HG03196 (cell line): ENCODE data around the gene FAM161B.
"Not testable (repeated sequence)": the region's sequence is repeated elsewhere in the genome, so short reads cannot be mapped to it uniquely, and the experiment has no call there.

Experiments
- ATAC-seq: cut with Tn5 transposase; IDR thresholded peaks from one replicate; pipeline ENCODE4 v1.9.1; 2021; ENCODE audit not compliant: unreplicated experiment

Gene FAM161B

DNA sequence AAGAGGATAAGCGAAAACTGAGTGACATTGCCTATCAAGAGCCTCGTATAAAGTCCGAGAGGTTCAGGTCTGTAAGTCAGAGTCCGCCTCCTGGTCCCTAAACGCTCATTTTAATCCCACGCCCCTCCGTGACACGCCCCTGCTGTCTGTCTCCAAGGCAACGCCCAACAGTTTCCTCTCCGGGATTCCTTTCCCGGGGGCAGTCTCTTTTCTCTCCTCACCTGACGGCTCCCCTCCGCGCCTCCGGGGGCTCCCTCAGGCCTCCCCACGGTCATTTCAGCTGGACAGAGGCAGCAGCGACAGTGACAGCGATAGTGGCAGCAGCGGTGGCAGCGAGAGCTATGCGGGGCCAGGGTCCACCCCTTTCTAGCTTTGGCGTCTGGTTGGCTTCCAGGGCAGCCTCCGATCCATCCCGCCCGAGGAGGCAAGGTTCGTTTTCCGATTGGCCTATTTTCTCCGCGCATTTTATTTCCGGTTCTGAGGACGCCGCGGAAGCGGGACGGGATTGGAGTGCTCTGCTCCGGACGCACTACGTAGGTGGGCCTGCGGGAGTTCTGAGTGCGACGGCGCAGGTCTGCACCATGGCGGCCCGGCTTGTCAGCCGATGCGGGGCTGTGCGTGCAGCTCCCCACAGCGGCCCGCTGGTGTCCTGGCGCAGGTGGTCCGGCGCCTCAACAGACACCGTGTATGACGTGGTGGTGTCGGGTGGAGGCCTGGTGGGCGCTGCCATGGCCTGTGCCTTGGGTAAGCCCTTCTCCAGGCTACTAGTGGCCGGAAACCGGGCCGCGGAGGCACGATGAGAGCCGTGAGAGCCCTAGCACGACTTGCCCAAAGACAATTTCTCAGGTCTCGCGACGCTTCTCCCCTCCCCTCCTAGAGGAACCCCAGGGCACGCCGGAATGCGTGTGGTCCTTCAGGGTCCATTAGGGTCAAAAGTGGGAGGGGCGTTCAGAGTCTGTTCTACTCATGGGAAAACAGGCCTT, at the start of gene FAM161B, which contains the start of gene COQ6:
Gene FAM161B, minus strand, starts transcription at position 343 of the 983 bp plus-strand sequence. Its CDS starts 68 bp downstream, at position 275.
Gene COQ6, plus strand, starts transcription at position 551 of the 983 bp plus-strand sequence. Its CDS starts 31 bp downstream, at position 582.
- ATAC-seq: peak; percentile 91

GRCh38 chr14:73998726-73999125, 48.8 kb upstream of the FAM161B start:
- no peak for ATAC-seq

DNA sequence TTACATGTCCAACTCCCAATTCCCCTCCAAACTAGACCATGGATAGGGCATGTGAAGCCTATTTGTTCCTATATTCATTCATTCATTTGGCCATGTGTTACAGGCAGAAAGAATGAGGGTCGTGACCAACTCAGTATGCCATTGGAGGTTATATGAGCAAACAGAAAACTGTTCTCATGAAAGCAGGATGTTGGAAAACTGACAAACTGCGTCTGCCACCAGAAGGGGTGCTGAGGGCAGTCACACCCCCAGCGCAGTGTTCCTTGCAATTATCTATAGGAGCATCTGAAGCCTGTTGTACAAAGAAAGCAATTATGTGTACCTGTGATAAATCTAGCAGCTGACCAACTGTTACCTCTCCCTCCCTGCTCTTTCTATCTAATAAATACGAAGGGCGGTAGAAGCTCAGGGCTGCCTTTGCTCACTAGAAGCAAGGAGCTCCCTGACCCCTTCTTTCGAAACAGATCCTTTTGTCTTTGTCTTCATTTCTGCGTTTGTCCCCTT, 48.1 kb upstream of the FAM161B start:
- ATAC-seq: no peak

GRCh38 chr14:73997108-73997943, 47.4 kb upstream of the FAM161B start:
- ATAC-seq: no peak

DNA sequence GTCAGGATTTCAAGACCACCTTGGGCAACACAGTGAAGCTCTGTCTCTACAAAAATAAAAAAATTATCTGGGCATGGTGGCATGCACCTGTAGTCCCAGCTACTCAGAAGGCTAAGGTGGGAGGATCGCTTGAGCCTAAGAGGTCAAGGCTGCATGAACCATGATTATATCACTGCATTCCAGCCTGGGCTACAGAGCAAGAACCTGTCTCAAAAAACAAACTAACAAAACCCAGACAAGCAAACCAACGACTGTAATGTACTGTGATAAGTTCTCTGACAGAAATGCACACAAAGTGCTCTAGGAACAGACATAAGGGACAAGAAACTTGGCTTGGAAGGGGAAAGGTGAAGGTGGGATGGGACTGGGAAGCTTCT, 46.8 kb upstream of the FAM161B start:
- no peak for ATAC-seq

- no peak for ATAC-seq
Observed at GRCh38 chr14:73995977-73996378, 46.1 kb upstream of the FAM161B start.

DNA sequence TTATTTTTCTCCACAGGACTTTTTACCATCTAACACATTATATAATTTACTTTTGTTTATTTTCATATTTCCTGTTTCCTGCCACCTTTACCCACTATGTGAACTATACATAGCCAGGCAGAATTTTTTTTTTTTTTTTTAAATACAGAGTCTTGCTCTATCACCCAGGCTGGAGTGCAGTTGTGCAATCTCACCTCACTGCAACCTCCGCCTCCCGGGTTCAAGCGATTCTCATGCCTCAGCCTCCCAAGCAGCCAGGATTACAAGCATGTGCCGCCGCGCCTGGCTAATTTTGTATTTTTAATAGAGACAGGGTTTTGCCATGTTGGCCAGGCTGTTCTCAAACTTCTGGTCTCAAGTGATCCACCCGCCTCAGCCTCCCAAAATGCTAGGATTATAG, 45.0 kb upstream of the FAM161B start:
- not testable (repeated sequence) for ATAC-seq

DNA sequence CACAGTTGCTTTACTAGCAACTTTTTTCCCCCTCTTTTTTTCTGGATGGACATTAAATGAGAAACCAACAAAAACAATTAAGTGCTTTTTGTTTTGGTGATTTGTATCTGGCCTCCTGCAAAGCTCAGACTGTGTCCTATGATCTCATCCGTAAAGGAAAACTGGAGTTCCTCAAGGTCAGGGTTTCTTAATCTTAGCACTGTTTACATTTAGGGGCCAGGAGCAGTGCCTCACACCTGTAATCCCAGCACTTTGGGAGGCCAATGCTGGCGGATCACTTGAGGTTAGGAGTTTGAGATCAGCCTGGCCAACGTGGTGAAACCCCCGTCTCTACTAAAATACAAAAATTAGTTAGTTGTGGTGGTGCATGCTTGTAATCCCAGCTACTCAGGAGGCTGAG, 41.2 kb upstream of the FAM161B start:
- ATAC-seq: no peak

DNA sequence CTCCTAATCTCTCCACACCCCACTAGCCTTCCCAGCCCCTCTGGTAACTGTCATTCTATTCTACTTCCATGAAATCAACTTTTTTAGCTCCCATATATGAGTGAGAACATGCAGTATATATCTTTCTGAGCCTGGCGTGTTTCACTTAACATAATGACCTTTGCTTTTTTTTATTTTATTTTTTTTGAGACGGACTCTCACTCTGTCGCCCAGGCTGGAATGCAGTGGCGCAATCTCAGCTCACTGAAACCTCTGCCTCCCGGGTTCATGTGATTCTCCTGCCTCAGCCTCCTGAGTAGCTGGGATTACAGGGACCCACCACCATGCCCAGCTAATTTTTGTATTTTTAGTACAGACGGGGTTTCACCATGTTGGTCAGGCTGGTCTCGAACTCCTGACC, 38.8 kb upstream of the FAM161B start:
- ATAC-seq: not testable (repeated sequence)

DNA sequence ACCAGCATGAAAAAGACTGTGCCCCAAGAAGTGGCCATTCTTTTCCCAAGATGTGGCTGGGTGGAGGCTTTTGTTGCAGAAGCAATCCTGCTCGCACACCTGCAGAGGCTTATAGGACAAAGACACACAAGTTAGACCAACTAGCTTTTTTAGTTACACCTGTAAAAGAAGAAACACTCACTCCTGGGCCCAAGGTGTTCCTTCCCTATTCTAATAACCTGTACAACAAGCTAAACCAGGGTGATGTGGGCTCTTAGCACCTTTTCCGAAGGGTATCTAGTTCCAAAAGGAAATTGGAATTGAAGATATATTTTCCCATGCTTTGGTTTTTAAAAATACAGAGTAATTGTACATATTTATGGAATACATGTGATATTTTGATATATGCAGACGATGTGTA, 38.2 kb upstream of the FAM161B start:
- no peak for ATAC-seq

- ATAC-seq: no peak
Observed at GRCh38 chr14:73977896-73978295, 28.0 kb upstream of the FAM161B start.

DNA sequence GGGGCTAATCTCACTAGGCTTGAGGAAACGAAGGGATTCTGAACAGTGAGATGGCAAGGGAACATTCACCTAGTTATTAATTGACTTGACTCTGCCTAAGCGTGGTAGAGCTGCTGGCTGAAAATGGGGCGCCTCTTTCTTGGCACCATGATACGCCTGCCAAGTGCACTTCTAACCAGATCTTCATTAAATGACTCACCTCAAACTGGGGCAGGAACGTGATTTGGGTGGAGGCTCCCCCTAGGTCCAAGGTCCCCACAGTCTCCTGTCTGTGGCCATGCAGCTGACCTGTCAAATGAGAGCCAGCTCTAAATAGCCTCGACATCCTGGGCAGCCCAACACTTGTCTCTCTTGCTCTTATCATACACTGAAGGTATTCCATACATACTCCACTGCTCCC, 26.2 kb upstream of the FAM161B start:
- no peak for ATAC-seq

GRCh38 chr14:73973497-73973896, 23.6 kb upstream of the FAM161B start:
- no peak for ATAC-seq

DNA sequence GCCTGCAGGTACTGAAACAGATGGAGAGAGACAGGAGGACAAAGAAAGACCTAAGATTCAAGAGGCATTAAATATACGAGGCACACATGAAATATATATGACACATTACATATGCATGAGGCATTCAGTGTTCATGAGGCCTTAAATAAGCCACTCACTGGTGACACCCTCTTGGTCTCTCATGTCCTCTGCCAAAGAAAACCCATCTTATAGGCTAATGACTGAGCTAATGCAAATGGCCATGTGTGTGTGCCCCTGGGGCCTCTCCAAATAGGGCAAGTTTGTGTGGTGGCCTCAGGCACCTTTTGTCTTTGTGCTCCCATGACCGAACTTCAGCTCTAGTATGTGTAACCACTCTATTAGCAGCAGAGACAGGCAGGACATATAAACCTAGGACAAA, 19.0 kb upstream of the FAM161B start:
- ATAC-seq: no peak

DNA sequence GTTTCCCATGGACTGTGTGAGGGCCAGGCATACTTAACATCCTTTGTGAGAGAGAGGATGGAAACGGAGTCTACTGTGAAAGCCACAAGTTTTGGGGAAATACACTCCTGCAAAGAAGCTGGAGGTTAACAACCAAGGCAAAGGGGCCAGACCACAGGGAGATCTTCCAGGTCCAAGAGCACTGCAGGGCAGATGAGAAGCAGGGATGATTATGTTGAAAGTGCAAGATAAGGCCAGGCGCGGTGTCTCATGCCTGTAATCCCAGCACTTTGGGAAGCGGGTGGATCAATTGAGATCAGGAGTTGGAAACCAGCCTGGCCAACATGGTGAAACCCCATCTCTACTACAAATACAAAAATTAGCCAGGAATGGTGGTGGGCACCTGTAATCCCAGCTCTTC, 15.3 kb upstream of the FAM161B start:
- ATAC-seq: no peak

DNA sequence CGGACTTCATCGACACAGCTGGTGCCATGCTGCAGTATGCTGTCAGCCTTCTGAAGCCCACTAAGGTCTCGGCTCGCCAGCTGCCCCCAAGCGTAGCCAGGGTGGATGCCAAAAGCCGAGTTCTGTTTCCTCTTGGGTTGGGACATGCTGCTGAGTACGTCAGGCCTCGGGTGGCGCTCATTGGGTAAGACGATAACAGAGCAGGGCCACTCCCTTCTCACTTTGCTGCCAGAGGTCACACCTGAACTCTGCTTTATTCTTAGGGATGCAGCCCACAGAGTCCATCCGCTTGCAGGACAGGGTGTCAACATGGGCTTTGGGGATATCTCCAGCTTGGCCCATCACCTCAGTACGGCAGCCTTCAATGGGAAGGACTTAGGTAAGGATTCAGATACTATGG, 11.3 kb upstream of the FAM161B start:
- ATAC-seq: no peak

DNA sequence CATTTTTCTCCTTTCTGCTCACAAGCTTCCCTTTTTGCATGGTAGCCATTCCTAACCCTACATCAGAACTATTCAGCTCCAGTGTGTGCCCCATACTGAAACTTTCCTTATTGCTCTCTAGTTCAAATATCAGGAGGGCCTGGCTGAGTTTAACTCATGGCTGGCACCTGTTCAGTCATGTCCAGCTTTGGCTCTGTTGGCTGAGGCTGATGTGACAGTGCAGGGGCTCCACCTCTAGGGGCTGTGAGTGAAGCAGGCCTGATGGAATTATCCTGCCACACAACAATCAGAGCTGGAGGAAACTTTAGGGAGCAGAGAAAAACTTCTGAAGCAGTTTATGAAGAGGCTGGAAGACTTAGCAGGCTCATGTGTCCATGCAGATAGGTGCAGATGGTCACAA, 8.7 kb upstream of the FAM161B start:
- no peak for ATAC-seq

GRCh38 chr14:73955674-73956073, 5.8 kb upstream of the FAM161B start:
- no peak for ATAC-seq

GRCh38 chr14:73953731-73954130, 3.8 kb upstream of the FAM161B start:
- no peak for ATAC-seq

DNA sequence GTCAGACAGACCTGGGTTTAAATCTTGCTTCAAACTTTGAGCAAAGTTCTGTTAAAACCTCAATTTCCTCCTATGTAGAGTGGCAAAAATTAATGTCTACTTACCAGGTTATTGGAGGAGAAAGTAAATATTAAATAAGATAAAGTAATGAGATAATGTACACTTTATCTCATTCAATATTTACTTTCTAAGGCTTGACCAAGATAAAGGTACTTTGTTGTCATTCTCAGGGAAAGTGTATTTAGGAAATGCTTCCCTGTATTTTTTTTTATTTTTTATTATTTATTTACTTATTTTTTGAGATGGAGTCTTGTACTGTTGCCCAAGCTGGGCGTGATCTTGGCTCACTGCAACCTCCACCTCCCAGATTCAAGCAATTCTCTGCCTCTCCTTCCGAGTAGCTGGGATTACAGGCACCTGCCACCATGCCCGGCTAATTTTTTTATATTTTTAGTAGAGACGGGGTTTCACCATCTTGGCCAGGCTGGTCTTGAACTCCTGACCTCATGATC, 4.7 kb downstream of the FAM161B start:
- ATAC-seq: no peak

GRCh38 chr14:73944432-73945158, 5.3 kb downstream of the FAM161B start:
- ATAC-seq: no peak
